Astrocyte (in vitro differentiated cells and primary cell): Measurements from ENCODE around the gene LUZP2. TPM values are rescaled to one million over a fixed set of nuclear protein-coding genes. Genes with fewer than 3 reads are reported as not detected.

Experiments used
- DNase-seq: peaks from one replicate; pipeline ENCODE4 v3.0.0-alpha.2; 2010; ENCODE audit warnings: low read depth
- FAIRE-seq: peaks from 2 replicates; lab custom pipeline; 2011; peaks lifted over from hg19 to GRCh38; lab: Jason Lieb, UNC
- H2AFZ ChIP-seq: 2 replicates; pipeline ENCODE4 v1.6.0; 2012; ENCODE audit warnings: low read depth, low read length, inconsistent platforms
- H3K27ac ChIP-seq: 2 replicates; pipeline ENCODE4 v1.5.1; 2011; ENCODE audit warnings: low read depth, low read length, inconsistent platforms
- H3K27me3 ChIP-seq: 2 replicates; pipeline ENCODE4 v1.6.0; 2011; ENCODE audit warnings: low read length, inconsistent platforms; ENCODE audit not compliant: insufficient read depth
- H3K36me3 ChIP-seq: 2 replicates; pipeline ENCODE4 v1.5.1; 2011; ENCODE audit warnings: low read length, inconsistent platforms; ENCODE audit not compliant: insufficient read depth
- H3K4me1 ChIP-seq: 2 replicates; pipeline ENCODE4 v1.5.1; 2011; ENCODE audit warnings: low read length, inconsistent platforms; ENCODE audit not compliant: insufficient read depth
- H3K4me2 ChIP-seq: 2 replicates; pipeline ENCODE4 v1.6.0; 2012; ENCODE audit warnings: low read length, inconsistent platforms
- H3K4me3 ChIP-seq: 2 replicates; pipeline ENCODE4 v1.5.1; 2011; ENCODE audit warnings: low read depth, mild to moderate bottlenecking, low read length, inconsistent platforms; ENCODE audit not compliant: insufficient read depth
- H3K79me2 ChIP-seq: 2 replicates; pipeline ENCODE4 v1.6.0; 2012; ENCODE audit warnings: mild to moderate bottlenecking, low read length, inconsistent platforms; ENCODE audit not compliant: insufficient read depth
- H3K9ac ChIP-seq: 2 replicates; pipeline ENCODE4 v1.6.0; 2012; ENCODE audit warnings: mild to moderate bottlenecking, low read length, inconsistent platforms
- H3K9me3 ChIP-seq: 2 replicates; pipeline ENCODE4 v1.5.1; 2012; ENCODE audit warnings: low read depth, mild to moderate bottlenecking, low read length, inconsistent platforms; ENCODE audit not compliant: insufficient read depth
- H4K20me1 ChIP-seq: 2 replicates; pipeline ENCODE4 v1.6.0; 2012; ENCODE audit warnings: low read length, inconsistent platforms; ENCODE audit not compliant: insufficient read depth
- H3K27ac Mint-ChIP-seq: one replicate; pipeline ENCODE4 v1.8.0; 2021; ENCODE audit warnings: mild to moderate bottlenecking, mixed read lengths; ENCODE audit not compliant: unreplicated experiment
- H3K27me3 Mint-ChIP-seq: one replicate; pipeline ENCODE4 v1.8.0; 2021; ENCODE audit warnings: low read depth, mixed read lengths; ENCODE audit not compliant: unreplicated experiment
- H3K36me3 Mint-ChIP-seq: one replicate; pipeline ENCODE4 v1.8.0; 2021; ENCODE audit warnings: low read depth, mixed read lengths; ENCODE audit not compliant: unreplicated experiment
- H3K4me1 Mint-ChIP-seq: one replicate; pipeline ENCODE4 v1.8.0; 2021; ENCODE audit warnings: low read depth, mixed read lengths; ENCODE audit not compliant: unreplicated experiment
- H3K4me3 Mint-ChIP-seq: one replicate; pipeline ENCODE4 v1.8.0; 2021; ENCODE audit warnings: mild to moderate bottlenecking, moderate library complexity, mixed read lengths; ENCODE audit not compliant: unreplicated experiment
- H3K9me3 Mint-ChIP-seq: one replicate; pipeline ENCODE4 v1.8.0; 2021; ENCODE audit warnings: mild to moderate bottlenecking, mixed read lengths; ENCODE audit not compliant: unreplicated experiment
- EZH2 ChIP-seq: IDR thresholded peaks from 2 replicates; pipeline ENCODE4 v1.6.1; 2012; ENCODE audit warnings: mild to moderate bottlenecking, low read length, inconsistent platforms; ENCODE audit not compliant: insufficient read depth
- total RNA-seq: library from RNA; stranded (reverse); gene quantifications from 2 replicates; pipeline ENCODE4 v1.2.1, GENCODE V29; 2021
- TF ChIP-seq, protein P1 (sequence below): IDR thresholded peaks from 2 replicates; pipeline ENCODE4 v1.5.1; 2011; ENCODE audit warnings: low read depth, mild to moderate bottlenecking, inconsistent platforms, low read length, moderate library complexity; ENCODE audit not compliant: insufficient read depth

LUZP2 gene
- total RNA-seq, 1 donor from 2014 or later = 2.3 TPM

DNA sequence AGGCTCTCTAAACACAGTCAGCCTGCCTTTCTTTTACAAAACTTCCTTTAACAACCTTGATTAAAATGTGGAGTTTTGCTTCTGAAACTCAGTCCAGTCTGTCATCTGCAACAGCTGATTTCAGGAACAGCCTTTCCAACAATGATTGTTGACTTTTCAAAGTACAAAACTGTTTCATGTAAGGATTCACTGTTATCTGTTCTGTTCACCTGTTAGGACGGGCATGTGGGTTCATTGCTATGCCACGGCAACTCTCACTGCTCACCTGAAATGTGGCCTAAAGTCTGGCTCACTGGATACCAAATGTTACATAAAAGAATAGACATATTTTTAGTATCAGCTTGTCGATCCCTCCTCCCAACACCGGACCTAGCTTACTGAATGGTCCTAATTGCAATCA, 242.8 kb downstream of the LUZP2 start:
- no peaks in the 10 kb centered on the region for H3K27me3 ChIP-seq
- H4K20me1 ChIP-seq = no peaks in the 10 kb centered on the region
- no peak for DNase-seq
- H3K79me2 ChIP-seq = no peaks in the 10 kb centered on the region
- no peak overlapping the region for H3K4me2 ChIP-seq
- no peaks in the 10 kb centered on the region for H3K36me3 ChIP-seq
- H3K4me1 Mint-ChIP-seq = peaks cover 2% of the 10 kb centered on the region
- H3K27ac Mint-ChIP-seq = no peak overlapping the region
- H3K27me3 Mint-ChIP-seq = no peaks in the 10 kb centered on the region
- FAIRE-seq = no peak
- no peak overlapping the region for H3K9ac ChIP-seq
- H3K9me3 Mint-ChIP-seq = no peaks in the 10 kb centered on the region
- no peaks in the 10 kb centered on the region for H3K9me3 ChIP-seq
- TF ChIP-seq, protein P1, sequence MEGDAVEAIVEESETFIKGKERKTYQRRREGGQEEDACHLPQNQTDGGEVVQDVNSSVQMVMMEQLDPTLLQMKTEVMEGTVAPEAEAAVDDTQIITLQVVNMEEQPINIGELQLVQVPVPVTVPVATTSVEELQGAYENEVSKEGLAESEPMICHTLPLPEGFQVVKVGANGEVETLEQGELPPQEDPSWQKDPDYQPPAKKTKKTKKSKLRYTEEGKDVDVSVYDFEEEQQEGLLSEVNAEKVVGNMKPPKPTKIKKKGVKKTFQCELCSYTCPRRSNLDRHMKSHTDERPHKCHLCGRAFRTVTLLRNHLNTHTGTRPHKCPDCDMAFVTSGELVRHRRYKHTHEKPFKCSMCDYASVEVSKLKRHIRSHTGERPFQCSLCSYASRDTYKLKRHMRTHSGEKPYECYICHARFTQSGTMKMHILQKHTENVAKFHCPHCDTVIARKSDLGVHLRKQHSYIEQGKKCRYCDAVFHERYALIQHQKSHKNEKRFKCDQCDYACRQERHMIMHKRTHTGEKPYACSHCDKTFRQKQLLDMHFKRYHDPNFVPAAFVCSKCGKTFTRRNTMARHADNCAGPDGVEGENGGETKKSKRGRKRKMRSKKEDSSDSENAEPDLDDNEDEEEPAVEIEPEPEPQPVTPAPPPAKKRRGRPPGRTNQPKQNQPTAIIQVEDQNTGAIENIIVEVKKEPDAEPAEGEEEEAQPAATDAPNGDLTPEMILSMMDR = no peak
- TF ChIP-seq EZH2 = no peak
- no peak overlapping the region for H3K27ac ChIP-seq
- H3K4me3 ChIP-seq = no peak overlapping the region
- H3K36me3 Mint-ChIP-seq = no peaks in the 10 kb centered on the region
- H3K4me3 Mint-ChIP-seq = no peak overlapping the region
- no peak overlapping the region for H2AFZ ChIP-seq
- no peaks in the 10 kb centered on the region for H3K4me1 ChIP-seq

DNA sequence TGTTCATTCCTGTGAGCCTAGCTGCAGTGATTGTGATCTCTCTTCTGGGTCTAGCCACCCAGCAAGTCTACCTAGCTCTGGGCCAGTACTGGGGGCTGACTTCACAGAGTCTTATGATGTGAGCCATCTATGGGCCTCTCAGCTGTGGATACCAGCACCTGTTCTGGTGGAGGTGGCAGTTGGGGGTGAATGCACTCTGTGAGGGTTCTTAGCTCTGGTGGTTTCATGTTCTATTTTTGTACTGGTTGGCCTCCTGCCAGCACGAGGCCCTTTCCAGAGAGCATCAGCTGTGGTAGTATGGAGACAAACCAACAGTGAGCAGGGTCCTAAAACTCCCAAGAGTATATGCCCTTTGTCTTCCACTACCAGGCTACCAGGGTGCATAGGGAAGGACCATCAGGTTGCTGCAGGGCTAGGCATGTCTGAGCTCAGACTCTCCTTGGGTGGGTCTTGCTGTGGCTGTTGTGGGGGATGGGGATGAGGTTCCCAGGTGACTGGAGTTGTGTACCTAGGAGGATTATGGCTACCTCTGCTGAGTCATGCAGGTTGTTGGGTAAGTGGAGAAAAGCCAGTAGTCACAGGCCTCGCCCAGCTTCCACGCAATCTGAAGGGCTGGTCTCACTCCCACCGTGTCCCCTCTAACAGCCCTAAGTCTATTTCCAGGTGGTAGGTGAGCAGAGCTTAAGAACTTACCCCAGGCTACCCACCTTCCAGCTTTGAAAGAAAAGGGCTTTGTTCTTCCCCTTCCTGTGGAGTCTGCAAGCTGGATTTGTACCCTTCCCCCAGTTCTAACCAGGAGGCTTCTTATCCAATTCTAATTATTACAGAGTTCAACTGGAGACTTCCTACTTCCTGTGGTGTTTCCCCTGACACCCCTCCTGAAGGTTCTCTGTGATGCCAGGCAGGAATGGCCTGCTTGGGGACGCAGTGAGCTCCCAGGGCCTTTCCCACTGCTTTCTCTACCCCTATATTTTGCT, 250.7 kb downstream of the LUZP2 start:
- Histone ChIP-seq H3K4me2 (no peak overlapping the region), H3K4me1 (no peaks in the 10 kb centered on the region), H3K9me3 (no peaks in the 10 kb centered on the region), H4K20me1 (no peaks in the 10 kb centered on the region), H3K4me3 (no peak overlapping the region), H3K36me3 (no peaks in the 10 kb centered on the region), H3K27ac (no peak overlapping the region), H3K27me3 (no peaks in the 10 kb centered on the region), H2AFZ (no peak overlapping the region), H3K9ac (no peak overlapping the region), H3K79me2 (no peaks in the 10 kb centered on the region)
- Mint-ChIP-seq H3K9me3 (no peaks in the 10 kb centered on the region), H3K36me3 (no peaks in the 10 kb centered on the region), H3K4me3 (no peak overlapping the region), H3K27me3 (no peaks in the 10 kb centered on the region), H3K4me1 (no peaks in the 10 kb centered on the region), H3K27ac (no peak overlapping the region)
- DNase-seq (no peak), FAIRE-seq (no peak)
- TF ChIP-seq, protein P1 = no peak
- TF ChIP-seq EZH2 = no peak

- Mint-ChIP-seq H3K9me3 (no peaks in the 10 kb centered on the region), H3K27ac (no peak overlapping the region), H3K4me3 (no peak overlapping the region), H3K36me3 (no peaks in the 10 kb centered on the region), H3K27me3 (no peaks in the 10 kb centered on the region), H3K4me1 (no peaks in the 10 kb centered on the region)
- FAIRE-seq = no peak
- Histone ChIP-seq H4K20me1 (no peaks in the 10 kb centered on the region), H3K27ac (no peak overlapping the region), H3K9ac (no peak overlapping the region), H3K27me3 (no peaks in the 10 kb centered on the region), H3K4me1 (no peaks in the 10 kb centered on the region), H2AFZ (no peak overlapping the region), H3K4me3 (no peak overlapping the region), H3K9me3 (no peaks in the 10 kb centered on the region), H3K4me2 (no peak overlapping the region), H3K36me3 (no peaks in the 10 kb centered on the region), H3K79me2 (no peaks in the 10 kb centered on the region)
- TF ChIP-seq EZH2 = no peak
- TF ChIP-seq, protein P1 = no peak
- no peak for DNase-seq
Observed at GRCh38 chr11:24748261-24748660, 251.4 kb downstream of the LUZP2 start.
